GM12892 (cell line): Measurements from ENCODE around the gene MYZAP.

ENCODE experiments used
- POLR2A ChIP-seq: IDR thresholded peaks from 2 replicates; pipeline ENCODE4 v1.6.1; 2011; ENCODE audit warnings: low read depth, low read length, control low read depth
- POLR2AphosphoS5 ChIP-seq: IDR thresholded peaks from 2 replicates; pipeline ENCODE4 v1.6.1; 2011; ENCODE audit warnings: low read depth, low read length, control low read depth
- TAF1 ChIP-seq: IDR thresholded peaks from 2 replicates; pipeline ENCODE4 v1.6.1; 2011; ENCODE audit warnings: low read depth, mild to moderate bottlenecking, control low read depth, low read length, borderline replicate concordance

DNA sequence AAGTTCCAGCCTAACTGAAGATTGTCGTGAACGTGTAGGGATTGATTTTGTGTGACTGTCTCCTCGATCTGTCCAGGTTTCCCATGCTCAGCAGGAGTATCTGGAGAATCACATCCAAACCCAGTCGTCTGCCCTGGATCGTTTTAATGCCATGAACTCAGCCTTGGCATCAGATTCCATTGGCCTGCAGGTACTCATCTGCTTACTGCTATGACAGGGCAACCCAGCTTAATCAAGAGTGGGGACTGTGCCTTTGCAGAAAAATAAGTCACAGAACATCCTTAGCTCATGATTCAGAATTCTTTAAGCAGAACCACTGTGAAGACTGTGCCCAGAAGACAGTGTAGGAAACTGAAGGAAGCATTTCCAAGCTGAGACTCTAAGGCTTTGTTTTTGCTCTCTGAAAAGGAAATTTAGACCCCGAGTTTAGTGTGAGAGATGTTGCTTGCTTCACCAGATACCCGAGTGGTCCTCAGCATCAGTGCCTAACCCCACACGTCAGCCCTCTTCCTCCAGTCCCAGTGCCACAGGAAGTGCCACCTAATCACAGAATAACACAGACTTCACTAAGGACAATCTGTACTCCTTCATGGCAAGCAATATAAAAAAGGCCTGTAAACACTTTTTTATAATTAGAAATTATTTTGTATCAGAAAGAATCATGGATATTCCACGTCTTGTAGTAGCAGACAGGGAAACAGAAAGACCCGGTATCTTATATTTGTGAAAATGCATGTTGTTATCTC is 34.2 kb downstream of the MYZAP start:
- no peak for TF ChIP-seq POLR2A
- no peak for TF ChIP-seq POLR2AphosphoS5
- no peak for TF ChIP-seq TAF1
